ENCODE measurements around the gene NUDT7.

The NUDT7 gene

DNA sequence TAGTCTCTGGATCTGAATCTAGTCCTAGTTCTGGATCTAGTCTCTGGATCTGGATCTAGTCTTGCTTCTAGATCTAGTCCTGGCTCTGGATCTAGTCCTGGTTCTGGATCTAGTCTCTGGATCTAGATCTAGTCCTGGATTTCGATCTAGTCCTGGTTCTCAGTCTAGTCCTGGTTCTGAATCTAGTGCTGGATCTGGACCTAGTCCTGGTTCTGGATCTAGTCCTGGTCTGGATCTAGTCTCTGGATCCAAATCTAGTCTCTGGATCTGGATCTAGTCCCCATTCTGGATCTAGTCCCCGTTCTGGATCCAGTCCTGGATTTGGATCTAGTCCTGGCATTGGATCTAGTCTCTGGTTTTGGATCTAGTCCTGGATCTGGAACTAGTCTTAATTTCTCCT is 36.2 kb downstream of the NUDT7 start:
- POLR2A ChIA-PET: no interaction called here
- CTCF ChIA-PET: no interaction called here

DNA sequence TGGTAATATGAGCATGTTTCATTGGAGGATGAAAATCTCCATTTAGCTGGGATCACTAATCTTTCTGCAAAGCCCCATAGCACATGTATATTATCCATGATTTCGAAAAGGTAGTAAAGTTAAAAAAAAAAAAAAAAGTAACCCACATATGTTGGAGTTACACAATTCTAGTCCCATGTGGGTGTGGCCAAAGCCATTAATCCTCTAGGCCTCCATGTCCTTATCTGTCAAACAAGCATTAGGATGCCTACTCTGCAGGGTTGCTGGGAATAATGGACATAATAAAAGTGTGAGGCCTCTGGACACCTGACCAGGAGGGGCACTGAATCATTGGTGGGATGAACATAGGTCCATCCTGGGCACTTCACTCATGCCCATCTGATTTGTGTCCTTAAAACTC is 36.9 kb downstream of the NUDT7 start:
- CTCF ChIA-PET: no interaction called here
- no peak for DNase-seq
- H3K4me3 ChIP-seq (ENCODE audit: control insufficient read depth in 1 of 7, extremely low read depth in 1 of 7, insufficient read depth in 4 of 7, low read depth in 2 of 7, low read length in 6 of 7): no peak overlapping the region
- no peaks in the 10 kb centered on the region for H3K9me3 ChIP-seq (ENCODE audit: control extremely low read depth in 1 of 5, control insufficient read depth in 4 of 5, insufficient read depth in 2 of 5, low read depth in 1 of 5, low read length in 4 of 5)
- POLR2A ChIA-PET: no interaction called here
- no peaks in the 10 kb centered on the region for H3K4me1 ChIP-seq (ENCODE audit: control extremely low read depth in 1 of 4, control insufficient read depth in 4 of 4, insufficient read depth in 4 of 4, low read length in 3 of 4)
- H3K27me3 ChIP-seq (replicated peaks in 2 of 5; ENCODE audit: control insufficient read depth in 4 of 5, insufficient read depth in 5 of 5, low read length in 4 of 5): no peaks in the 10 kb centered on the region
- no CpG with 5 or more reads among the region's 1 CpG for WGBS (ENCODE audit: insufficient coverage)
- H3K27ac ChIP-seq (ENCODE audit: insufficient read depth in 1 of 2, low read depth in 1 of 2, low read length in 2 of 2, poor library complexity in 1 of 2, severe bottlenecking in 2 of 2): no peak overlapping the region
- H3K36me3 ChIP-seq (ENCODE audit: control insufficient read depth in 4 of 4, insufficient read depth in 4 of 4, low read length in 3 of 4): no peaks in the 10 kb centered on the region

More for the DNA sequence above, 36.2 kb downstream of the NUDT7 start:
- WGBS (ENCODE audit: insufficient coverage): 95% methylated on average over 2 of the region's 2 CpGs
- no peak for DNase-seq
- no peaks in the 10 kb centered on the region for H3K27me3 ChIP-seq (replicated peaks in 2 of 5; ENCODE audit: control insufficient read depth in 4 of 5, insufficient read depth in 5 of 5, low read length in 4 of 5)
- H3K36me3 ChIP-seq (ENCODE audit: control insufficient read depth in 4 of 4, insufficient read depth in 4 of 4, low read length in 3 of 4): no peaks in the 10 kb centered on the region
- no peak overlapping the region for H3K27ac ChIP-seq (ENCODE audit: insufficient read depth in 1 of 2, low read depth in 1 of 2, low read length in 2 of 2, poor library complexity in 1 of 2, severe bottlenecking in 2 of 2)
- no peaks in the 10 kb centered on the region for H3K4me1 ChIP-seq (ENCODE audit: control extremely low read depth in 1 of 4, control insufficient read depth in 4 of 4, insufficient read depth in 4 of 4, low read length in 3 of 4)
- no peaks in the 10 kb centered on the region for H3K9me3 ChIP-seq (ENCODE audit: control extremely low read depth in 1 of 5, control insufficient read depth in 4 of 5, insufficient read depth in 2 of 5, low read depth in 1 of 5, low read length in 4 of 5)
- H3K4me3 ChIP-seq (ENCODE audit: control insufficient read depth in 1 of 7, extremely low read depth in 1 of 7, insufficient read depth in 4 of 7, low read depth in 2 of 7, low read length in 6 of 7): no peak overlapping the region

DNA sequence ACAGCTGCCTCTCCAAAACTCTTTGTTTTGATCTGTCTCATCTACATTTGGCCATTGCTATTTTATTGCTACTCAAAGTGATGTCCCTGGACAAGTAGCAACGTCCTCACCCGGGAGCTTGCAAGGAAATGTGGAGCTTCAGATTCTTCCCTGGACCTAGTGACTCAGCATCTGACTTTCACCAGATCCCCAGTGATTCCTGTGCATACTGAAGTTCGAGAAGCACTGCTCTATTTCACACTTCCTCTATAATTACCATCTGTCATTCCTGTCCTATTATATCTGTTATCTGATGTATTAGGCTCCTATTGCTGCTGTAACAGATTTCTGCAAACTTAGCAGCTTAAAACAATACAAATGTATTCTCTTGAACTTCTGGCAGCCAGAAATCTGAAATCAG is 37.5 kb downstream of the NUDT7 start:
- Histone ChIP-seq H3K4me1 (ENCODE audit: control extremely low read depth in 1 of 4, control insufficient read depth in 4 of 4, insufficient read depth in 4 of 4, low read length in 3 of 4) (no peaks in the 10 kb centered on the region), H3K36me3 (ENCODE audit: control insufficient read depth in 4 of 4, insufficient read depth in 4 of 4, low read length in 3 of 4) (no peaks in the 10 kb centered on the region), H3K9me3 (ENCODE audit: control extremely low read depth in 1 of 5, control insufficient read depth in 4 of 5, insufficient read depth in 2 of 5, low read depth in 1 of 5, low read length in 4 of 5) (no peaks in the 10 kb centered on the region), H3K27ac (ENCODE audit: insufficient read depth in 1 of 2, low read depth in 1 of 2, low read length in 2 of 2, poor library complexity in 1 of 2, severe bottlenecking in 2 of 2) (no peak overlapping the region), H3K27me3 (replicated peaks in 2 of 5; ENCODE audit: control insufficient read depth in 4 of 5, insufficient read depth in 5 of 5, low read length in 4 of 5) (no peaks in the 10 kb centered on the region), H3K4me3 (ENCODE audit: control insufficient read depth in 1 of 7, extremely low read depth in 1 of 7, insufficient read depth in 4 of 7, low read depth in 2 of 7, low read length in 6 of 7) (no peak overlapping the region)
- POLR2A ChIA-PET: interaction anchor here (0.6 kb wide), 1 partner anchor 30 kb away, joined by 3 read pairs; no protein-coding TSS in a partner anchor
- CTCF ChIA-PET: no interaction called here
- WGBS (ENCODE audit: insufficient coverage): 80% methylated on average over 1 of the region's 3 CpGs
- no peak for DNase-seq

DNA sequence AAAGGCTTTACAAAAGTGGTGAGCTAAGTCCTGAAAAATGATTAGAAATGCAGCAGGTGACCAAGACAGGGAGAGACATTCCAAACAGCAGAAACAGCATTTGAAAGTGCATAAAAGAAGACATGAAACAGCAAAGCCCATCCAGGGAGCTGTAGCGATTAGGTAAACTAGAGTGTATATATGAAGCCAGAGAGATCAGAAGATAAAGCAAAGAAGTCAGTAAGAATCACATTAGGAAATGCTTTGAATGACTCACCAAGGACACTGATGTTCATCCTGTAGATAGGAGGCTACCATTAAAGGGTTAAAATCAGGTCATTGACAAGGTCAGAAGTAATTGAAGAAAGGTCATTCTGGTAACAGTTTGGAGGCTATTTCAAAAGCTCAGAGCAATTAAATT is 38.5 kb downstream of the NUDT7 start:
- WGBS (ENCODE audit: insufficient coverage): 90% methylated on average over 1 of the region's 1 CpG
- Histone ChIP-seq H3K36me3 (ENCODE audit: control insufficient read depth in 4 of 4, insufficient read depth in 4 of 4, low read length in 3 of 4) (no peaks in the 10 kb centered on the region), H3K27me3 (replicated peaks in 2 of 5; ENCODE audit: control insufficient read depth in 4 of 5, insufficient read depth in 5 of 5, low read length in 4 of 5) (no peaks in the 10 kb centered on the region), H3K4me3 (ENCODE audit: control insufficient read depth in 1 of 7, extremely low read depth in 1 of 7, insufficient read depth in 4 of 7, low read depth in 2 of 7, low read length in 6 of 7) (no peak overlapping the region), H3K9me3 (ENCODE audit: control extremely low read depth in 1 of 5, control insufficient read depth in 4 of 5, insufficient read depth in 2 of 5, low read depth in 1 of 5, low read length in 4 of 5) (no peaks in the 10 kb centered on the region), H3K27ac (ENCODE audit: insufficient read depth in 1 of 2, low read depth in 1 of 2, low read length in 2 of 2, poor library complexity in 1 of 2, severe bottlenecking in 2 of 2) (no peak overlapping the region), H3K4me1 (ENCODE audit: control extremely low read depth in 1 of 4, control insufficient read depth in 4 of 4, insufficient read depth in 4 of 4, low read length in 3 of 4) (no peaks in the 10 kb centered on the region)
- POLR2A ChIA-PET: no interaction called here
- CTCF ChIA-PET: interaction anchor here (1.6 kb wide), 1 partner anchor 12 kb away, joined by 3 read pairs; no protein-coding TSS in a partner anchor
- DNase-seq: no peak

DNA sequence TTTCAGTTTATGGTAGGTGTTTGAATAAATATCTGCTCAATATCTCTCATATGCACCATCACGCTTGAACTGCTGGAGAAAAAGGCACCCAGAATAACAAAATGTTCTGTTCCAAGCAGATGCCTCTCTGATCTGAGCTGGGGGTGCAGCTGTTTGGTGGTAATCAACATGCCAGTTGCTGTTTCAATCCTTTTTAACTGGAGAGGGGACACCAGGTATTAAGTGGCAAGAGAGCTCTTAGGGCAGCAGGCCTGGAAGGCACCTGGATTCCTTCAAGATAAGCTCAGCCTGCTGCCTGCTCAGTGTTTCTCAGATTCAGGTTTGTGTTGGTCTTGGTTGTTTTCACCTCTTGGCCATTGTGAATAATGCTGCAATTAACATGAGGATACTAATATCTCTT is 38.9 kb downstream of the NUDT7 start:
- no peak overlapping the region for H3K4me3 ChIP-seq (ENCODE audit: control insufficient read depth in 1 of 7, extremely low read depth in 1 of 7, insufficient read depth in 4 of 7, low read depth in 2 of 7, low read length in 6 of 7)
- no peaks in the 10 kb centered on the region for H3K36me3 ChIP-seq (ENCODE audit: control insufficient read depth in 4 of 4, insufficient read depth in 4 of 4, low read length in 3 of 4)
- no peaks in the 10 kb centered on the region for H3K4me1 ChIP-seq (ENCODE audit: control extremely low read depth in 1 of 4, control insufficient read depth in 4 of 4, insufficient read depth in 4 of 4, low read length in 3 of 4)
- DNase-seq: no peak
- H3K9me3 ChIP-seq (ENCODE audit: control extremely low read depth in 1 of 5, control insufficient read depth in 4 of 5, insufficient read depth in 2 of 5, low read depth in 1 of 5, low read length in 4 of 5): no peaks in the 10 kb centered on the region
- CTCF ChIA-PET: interaction anchor here (1.6 kb wide), 1 partner anchor 12 kb away, joined by 3 read pairs; no protein-coding TSS in a partner anchor
- POLR2A ChIA-PET: no interaction called here
- H3K27ac ChIP-seq (ENCODE audit: insufficient read depth in 1 of 2, low read depth in 1 of 2, low read length in 2 of 2, poor library complexity in 1 of 2, severe bottlenecking in 2 of 2): no peak overlapping the region
- no peaks in the 10 kb centered on the region for H3K27me3 ChIP-seq (replicated peaks in 2 of 5; ENCODE audit: control insufficient read depth in 4 of 5, insufficient read depth in 5 of 5, low read length in 4 of 5)
- no CpG with 5 or more reads among the region's 1 CpG for WGBS (ENCODE audit: insufficient coverage)

DNA sequence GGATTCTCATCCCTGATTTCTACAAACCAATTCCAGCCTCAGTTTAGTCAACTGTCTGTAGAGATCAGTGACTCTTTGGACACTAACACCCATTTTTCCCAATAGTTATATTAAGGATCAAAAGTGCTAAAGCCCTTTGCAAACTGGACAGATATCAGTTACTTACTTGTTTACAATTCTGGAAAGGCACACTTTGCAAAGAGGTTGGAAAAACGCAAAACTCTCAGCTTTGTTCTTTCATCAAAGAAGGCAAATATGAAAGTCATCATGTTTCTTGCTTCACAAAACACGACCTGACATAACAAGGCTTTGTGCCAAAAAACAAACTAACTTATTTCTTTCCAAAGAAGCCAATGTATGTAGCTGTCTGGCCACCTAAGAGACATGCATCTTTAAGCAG is 39.9 kb downstream of the NUDT7 start:
- Histone ChIP-seq H3K4me1 (ENCODE audit: control extremely low read depth in 1 of 4, control insufficient read depth in 4 of 4, insufficient read depth in 4 of 4, low read length in 3 of 4) (no peaks in the 10 kb centered on the region), H3K4me3 (ENCODE audit: control insufficient read depth in 1 of 7, extremely low read depth in 1 of 7, insufficient read depth in 4 of 7, low read depth in 2 of 7, low read length in 6 of 7) (no peak overlapping the region), H3K27ac (ENCODE audit: insufficient read depth in 1 of 2, low read depth in 1 of 2, low read length in 2 of 2, poor library complexity in 1 of 2, severe bottlenecking in 2 of 2) (no peak overlapping the region), H3K36me3 (ENCODE audit: control insufficient read depth in 4 of 4, insufficient read depth in 4 of 4, low read length in 3 of 4) (no peaks in the 10 kb centered on the region), H3K27me3 (replicated peaks in 2 of 5; ENCODE audit: control insufficient read depth in 4 of 5, insufficient read depth in 5 of 5, low read length in 4 of 5) (no peaks in the 10 kb centered on the region), H3K9me3 (ENCODE audit: control extremely low read depth in 1 of 5, control insufficient read depth in 4 of 5, insufficient read depth in 2 of 5, low read depth in 1 of 5, low read length in 4 of 5) (no peaks in the 10 kb centered on the region)
- no peak for DNase-seq
- ChIA-PET POLR2A (no interaction called here), CTCF (no interaction called here)
- 59% methylated on average over 2 of the region's 2 CpGs for WGBS (ENCODE audit: insufficient coverage)

DNA sequence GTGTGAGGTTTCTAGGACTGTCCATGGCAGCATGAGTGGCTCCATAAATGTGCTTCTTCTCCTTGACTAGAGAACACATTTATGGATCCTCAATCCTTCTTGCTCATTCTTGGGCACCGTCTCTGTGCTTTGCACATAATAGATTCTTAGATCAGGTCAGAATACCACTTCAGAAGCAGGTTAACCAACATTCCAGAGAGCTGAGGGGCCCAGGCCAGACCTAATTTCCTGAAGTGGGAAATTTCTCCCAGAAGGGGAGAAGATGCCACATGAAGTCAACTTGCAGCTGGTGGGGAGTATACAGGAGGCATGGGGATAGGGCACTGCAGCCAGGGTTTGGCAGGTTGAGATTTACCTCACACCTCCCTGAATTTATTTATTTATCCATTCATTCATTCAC is 41.7 kb downstream of the NUDT7 start:
- Histone ChIP-seq H3K27ac (ENCODE audit: insufficient read depth in 1 of 2, low read depth in 1 of 2, low read length in 2 of 2, poor library complexity in 1 of 2, severe bottlenecking in 2 of 2) (no peak overlapping the region), H3K36me3 (ENCODE audit: control insufficient read depth in 4 of 4, insufficient read depth in 4 of 4, low read length in 3 of 4) (no peaks in the 10 kb centered on the region), H3K4me1 (ENCODE audit: control extremely low read depth in 1 of 4, control insufficient read depth in 4 of 4, insufficient read depth in 4 of 4, low read length in 3 of 4) (no peaks in the 10 kb centered on the region), H3K27me3 (replicated peaks in 2 of 5; ENCODE audit: control insufficient read depth in 4 of 5, insufficient read depth in 5 of 5, low read length in 4 of 5) (no peaks in the 10 kb centered on the region), H3K9me3 (ENCODE audit: control extremely low read depth in 1 of 5, control insufficient read depth in 4 of 5, insufficient read depth in 2 of 5, low read depth in 1 of 5, low read length in 4 of 5) (no peaks in the 10 kb centered on the region), H3K4me3 (ENCODE audit: control insufficient read depth in 1 of 7, extremely low read depth in 1 of 7, insufficient read depth in 4 of 7, low read depth in 2 of 7, low read length in 6 of 7) (no peak overlapping the region)
- ChIA-PET POLR2A (interaction anchor here (0.6 kb wide), 1 partner anchor 83 kb away, joined by 3 read pairs; no protein-coding TSS in a partner anchor), CTCF (interaction anchor here (0.6 kb wide), 1 partner anchor 8 kb away, joined by 3 read pairs; no protein-coding TSS in a partner anchor)
- no peak for DNase-seq
- WGBS (ENCODE audit: insufficient coverage): 89% methylated on average over 1 of the region's 1 CpG

Measured in common myeloid progenitor, CD34-positive (primary cell).